WTC11 (cell line): ENCODE data around the gene CDR2.

Source experiments
- CTCF ChIP-seq: fragments of 200-600 bp; IDR thresholded peaks from 2 replicates; pipeline ENCODE4 v1.8.0; 2022; ENCODE audit warnings: antibody characterized with exemption
- MAX ChIP-seq: sonication (generic); formaldehyde crosslinking; IDR thresholded peaks from 2 replicates; pipeline ENCODE4 v1.8.0; 2022; ENCODE audit warnings: mild to moderate bottlenecking, missing genetic modification reagents
- NR3C1 ChIP-seq: sonication (generic); formaldehyde crosslinking; conservative IDR thresholded peaks from 2 replicates; pipeline ENCODE4 v1.8.1; 2023; ENCODE audit warnings: low read depth, mild to moderate bottlenecking, missing genetic modification reagents
- ZNF263 ChIP-seq: sonication (generic); formaldehyde crosslinking; IDR thresholded peaks from 2 replicates; pipeline ENCODE4 v1.8.1; 2022; ENCODE audit warnings: low read depth, mild to moderate bottlenecking, moderate library complexity, missing genetic modification reagents

GRCh38 chr16:22322741-22323140 is 51.7 kb downstream of the CDR2 start:
- no peak for TF ChIP-seq CTCF
- TF ChIP-seq MAX, result no peak
- TF ChIP-seq ZNF263, result no peak
- TF ChIP-seq NR3C1 (CRISPR knock-in tag), result no peak
